ENCODE measurements around the gene WTIP. TPM values are rescaled to one million over a fixed set of nuclear protein-coding genes. Genes with fewer than 3 reads are reported as not detected.

Gene WTIP
- total RNA-seq, 1 donor from 2014 or later: 0.38 TPM

- Mint-ChIP-seq H3K4me1 (peaks cover 6% of the 10 kb centered on the region), H3K27ac (no peak overlapping the region), H3K9me3 (no peaks in the 10 kb centered on the region), H3K4me3 (no peak overlapping the region), H3K36me3 (ENCODE audit: low read depth) (no peaks in the 10 kb centered on the region), H3K27me3 (peaks cover 37% of the 10 kb centered on the region)
- intact Hi-C loops (cut with micrococcal nuclease): no loop called here
- ATAC-seq (ENCODE audit: low read depth) (no peak), DNase-seq (no peak)
- POLR2A ChIA-PET: no interaction called here
- CTCF ChIA-PET: no interaction called here
- TF ChIP-seq CTCF (IDR thresholded peaks at IDR 0.05): no peak
These were observed 362 bp downstream of the WTIP start for GRCh38 chr19:34481861-34482379.

- Mint-ChIP-seq H3K27ac (no peak overlapping the region), H3K9me3 (no peaks in the 10 kb centered on the region), H3K4me1 (peaks cover 6% of the 10 kb centered on the region), H3K27me3 (peaks cover 40% of the 10 kb centered on the region), H3K4me3 (peak overlapping the region; percentile 53), H3K36me3 (ENCODE audit: low read depth) (no peaks in the 10 kb centered on the region)
- intact Hi-C loops (cut with micrococcal nuclease): no loop called here
- ChIA-PET POLR2A (interaction anchor here (0.7 kb wide), 1 partner anchor 1400 kb away, joined by 5 read pairs; no protein-coding TSS in a partner anchor), CTCF (no interaction called here)
- DNase-seq: no peak
- TF ChIP-seq CTCF (IDR thresholded peaks at IDR 0.05): no peak
- no peak for ATAC-seq (ENCODE audit: low read depth)
These were observed 1.1 kb downstream of the WTIP start for GRCh38 chr19:34482380-34483250.

- no peaks in the 10 kb centered on the region for H3K9me3 Mint-ChIP-seq
- intact Hi-C loops (cut with micrococcal nuclease): no loop called here
- CTCF ChIA-PET: no interaction called here
These were observed 2.8 kb downstream of the WTIP start for GRCh38 chr19:34484328-34484727.

GRCh38 chr19:34485831-34486230 lies 4.3 kb downstream of the WTIP start:
- no peak overlapping the region for H3K27ac Mint-ChIP-seq
- ATAC-seq (ENCODE audit: low read depth) (no peak), DNase-seq (no peak)
- peaks cover 25% of the 10 kb centered on the region for H3K27me3 Mint-ChIP-seq
- H3K4me3 Mint-ChIP-seq: no peak overlapping the region
- no peaks in the 10 kb centered on the region for H3K9me3 Mint-ChIP-seq
- TF ChIP-seq CTCF (IDR thresholded peaks at IDR 0.05): no peak
- ChIA-PET CTCF (no interaction called here), POLR2A (interaction anchor here (0.8 kb wide), 1 partner anchor 9 kb away, joined by 3 read pairs; no protein-coding TSS in a partner anchor)
- peaks cover 6% of the 10 kb centered on the region for H3K4me1 Mint-ChIP-seq
- intact Hi-C loops (cut with micrococcal nuclease): no loop called here
- H3K36me3 Mint-ChIP-seq (ENCODE audit: low read depth): no peaks in the 10 kb centered on the region

More at GRCh38 chr19:34484328-34484727, 2.8 kb downstream of the WTIP start:
- no peak overlapping the region for H3K27ac Mint-ChIP-seq
- ATAC-seq (ENCODE audit: low read depth) (no peak), DNase-seq (no peak)
- H3K4me1 Mint-ChIP-seq: peaks cover 6% of the 10 kb centered on the region
- POLR2A ChIA-PET: no interaction called here
- H3K4me3 Mint-ChIP-seq: no peak overlapping the region
- H3K36me3 Mint-ChIP-seq (ENCODE audit: low read depth): no peaks in the 10 kb centered on the region
- no peak for TF ChIP-seq CTCF (IDR thresholded peaks at IDR 0.05)
- peaks cover 33% of the 10 kb centered on the region for H3K27me3 Mint-ChIP-seq

GRCh38 chr19:34487651-34488051 lies 6.1 kb downstream of the WTIP start:
- DNase-seq: no peak
- no peak overlapping the region for H3K4me3 Mint-ChIP-seq
- no peaks in the 10 kb centered on the region for H3K36me3 Mint-ChIP-seq (ENCODE audit: low read depth)
- H3K27me3 Mint-ChIP-seq: peaks cover 24% of the 10 kb centered on the region
- no peak overlapping the region for H3K27ac Mint-ChIP-seq
- no peak for TF ChIP-seq CTCF (IDR thresholded peaks at IDR 0.05)
- ATAC-seq (ENCODE audit: low read depth): no peak
- peaks cover 5% of the 10 kb centered on the region for H3K4me1 Mint-ChIP-seq
- intact Hi-C loops (cut with micrococcal nuclease): no loop called here
- POLR2A ChIA-PET: no interaction called here
- CTCF ChIA-PET: no interaction called here
- H3K9me3 Mint-ChIP-seq: no peaks in the 10 kb centered on the region

Measured in activated B cell treated with CpG ODN at 0.5 μM for 24 hours (primary cell).